SK-N-SH treated with all-trans-retinoic acid at 6 μM for 48 hours (cell line): ENCODE data around the gene GALNT1.

Experiments
- ATAC-seq: fragments of 200-7000 bp; cut with Tn5 transposase; 3 replicates; pipeline ENCODE4 v1.9.1; 2020; ENCODE audit warnings: mild to moderate bottlenecking, moderate library complexity
- ARNTL ChIP-seq: fragments of 450-650 bp; formaldehyde crosslinking; IDR thresholded peaks from 2 replicates; pipeline ENCODE4 v1.5.0; 2020; ENCODE audit warnings: low read depth, mild to moderate bottlenecking, moderate library complexity, borderline replicate concordance
- BACH2 ChIP-seq: fragments of 250-450 bp; sonication (Bioruptor Pico); IDR thresholded peaks from 2 replicates; pipeline ENCODE4 v1.9.0; 2021; ENCODE audit warnings: mild to moderate bottlenecking, borderline replicate concordance
- CREB5 ChIP-seq: fragments of 250-450 bp; sonication (Bioruptor Pico); IDR thresholded peaks from 2 replicates; pipeline ENCODE4 v1.5.1; 2020; ENCODE audit warnings: low read depth, mild to moderate bottlenecking, moderate library complexity
- CSDC2 ChIP-seq: fragments of 250-450 bp; sonication (Bioruptor Pico); IDR thresholded peaks from 2 replicates; pipeline ENCODE4 v1.5.0; 2020; ENCODE audit warnings: mild to moderate bottlenecking, moderate library complexity
- CSRNP3 ChIP-seq: fragments of 250-450 bp; sonication (Bioruptor Pico); IDR thresholded peaks from 2 replicates; pipeline ENCODE4 v1.5.1; 2021; ENCODE audit warnings: mild to moderate bottlenecking, moderate library complexity
- ESRRG ChIP-seq: fragments of 250-450 bp; sonication (Bioruptor Pico); IDR thresholded peaks from 2 replicates; pipeline ENCODE4 v1.6.1; 2021; ENCODE audit warnings: mild to moderate bottlenecking
- GLIS3 ChIP-seq: fragments of 250-450 bp; sonication (Bioruptor Pico); IDR thresholded peaks from 2 replicates; pipeline ENCODE4 v1.5.0; 2020; ENCODE audit warnings: mild to moderate bottlenecking, moderate library complexity
- ISL1 ChIP-seq: fragments of 250-450 bp; sonication (Bioruptor Pico); IDR thresholded peaks from 2 replicates; pipeline ENCODE4 v2.1.2; 2022; ENCODE audit warnings: mild to moderate bottlenecking, moderate library complexity
- OSR1 ChIP-seq: fragments of 250-450 bp; sonication (Bioruptor Pico); IDR thresholded peaks from 2 replicates; pipeline ENCODE4 v1.8.0; 2022; ENCODE audit warnings: moderate library complexity, mild to moderate bottlenecking, inconsistent platforms
- PATZ1 ChIP-seq: fragments of 250-450 bp; sonication (Bioruptor Pico); IDR thresholded peaks from 2 replicates; pipeline ENCODE4 v1.8.0; 2020; ENCODE audit warnings: mild to moderate bottlenecking, moderate library complexity, borderline replicate concordance
- POU6F1 ChIP-seq: fragments of 250-450 bp; sonication (Bioruptor Pico); IDR thresholded peaks from 2 replicates; pipeline ENCODE4 v1.8.0; 2021; ENCODE audit warnings: low read depth, mild to moderate bottlenecking, moderate library complexity, borderline replicate concordance
- PPARA ChIP-seq: fragments of 250-450 bp; sonication (Bioruptor Pico); IDR thresholded peaks from 2 replicates; pipeline ENCODE4 v1.5.0; 2020; ENCODE audit warnings: mild to moderate bottlenecking, borderline replicate concordance
- RARB ChIP-seq: fragments of 250-450 bp; sonication (Bioruptor Pico); IDR thresholded peaks from 2 replicates; pipeline ENCODE4 v1.8.0; 2021; ENCODE audit warnings: mild to moderate bottlenecking, moderate library complexity
- SNAI2 ChIP-seq: fragments of 250-450 bp; sonication (Bioruptor Pico); IDR thresholded peaks from 2 replicates; pipeline ENCODE4 v1.5.0; 2020; ENCODE audit warnings: mild to moderate bottlenecking, moderate library complexity
- TCF4 ChIP-seq: fragments of 250-450 bp; sonication (Bioruptor Pico); IDR thresholded peaks from 2 replicates; pipeline ENCODE4 v1.8.0; 2021; ENCODE audit warnings: mild to moderate bottlenecking, moderate library complexity, borderline replicate concordance
- TOX ChIP-seq: fragments of 250-450 bp; sonication (Bioruptor Pico); IDR thresholded peaks from 2 replicates; pipeline ENCODE4 v1.8.0; 2021; ENCODE audit warnings: mild to moderate bottlenecking, moderate library complexity, borderline replicate concordance
- ZC3H10 ChIP-seq: fragments of 250-450 bp; sonication (Bioruptor Pico); IDR thresholded peaks from 2 replicates; pipeline ENCODE4 v1.5.1; 2021; ENCODE audit warnings: mild to moderate bottlenecking, moderate library complexity
- ZFP3 ChIP-seq: fragments of 250-450 bp; sonication (Bioruptor Pico); IDR thresholded peaks from 2 replicates; pipeline ENCODE4 v1.5.0; 2020; ENCODE audit warnings: mild to moderate bottlenecking, moderate library complexity
- ZFP30 ChIP-seq: fragments of 450-650 bp; formaldehyde crosslinking; IDR thresholded peaks from 2 replicates; pipeline ENCODE4 v1.5.0; 2022; ENCODE audit warnings: mild to moderate bottlenecking, moderate library complexity
- ZNF70 ChIP-seq: fragments of 450-650 bp; formaldehyde crosslinking; IDR thresholded peaks from 2 replicates; pipeline ENCODE4 v1.5.0; 2020; ENCODE audit warnings: mild to moderate bottlenecking, moderate library complexity
- ZNF8 ChIP-seq: fragments of 450-650 bp; formaldehyde crosslinking; IDR thresholded peaks from 2 replicates; pipeline ENCODE4 v1.5.0; 2020; ENCODE audit warnings: mild to moderate bottlenecking, moderate library complexity

Gene GALNT1

GRCh38 chr18:35578481-35578880, 3.1 kb upstream of the GALNT1 start:
- no peak for ATAC-seq

GRCh38 chr18:35578936-35579335, 2.6 kb upstream of the GALNT1 start:
- ATAC-seq: no peak
- TF ChIP-seq ZNF8 (CRISPR knock-in tag) (no peak), ESRRG (CRISPR knock-in tag) (no peak), CSDC2 (CRISPR knock-in tag) (no peak), ISL1 (CRISPR knock-in tag) (no peak), ZFP3 (CRISPR knock-in tag) (no peak), OSR1 (no peak), BACH2 (no peak), ZFP30 (CRISPR knock-in tag) (no peak), ZNF70 (no peak), CSRNP3 (CRISPR knock-in tag) (no peak), POU6F1 (CRISPR knock-in tag) (no peak), TOX (CRISPR knock-in tag) (no peak)

More at GRCh38 chr18:35578481-35578880, 3.1 kb upstream of the GALNT1 start:
- TF ChIP-seq CREB5: no peak
- TF ChIP-seq CSRNP3 (CRISPR knock-in tag): no peak
- TF ChIP-seq ZFP3 (CRISPR knock-in tag): no peak
- TF ChIP-seq ZNF8 (CRISPR knock-in tag): no peak
- TF ChIP-seq OSR1: no peak
- no peak for TF ChIP-seq ZNF70
- no peak for TF ChIP-seq BACH2
- no peak for TF ChIP-seq ARNTL (CRISPR knock-in tag)
- TF ChIP-seq CSDC2 (CRISPR knock-in tag): no peak
- TF ChIP-seq GLIS3 (CRISPR knock-in tag): no peak
- no peak for TF ChIP-seq ISL1 (CRISPR knock-in tag)
- no peak for TF ChIP-seq SNAI2 (CRISPR knock-in tag)

GRCh38 chr18:35580701-35581539, 620 bp upstream of the GALNT1 start:
- TF ChIP-seq SNAI2 (CRISPR knock-in tag) (no peak), ESRRG (CRISPR knock-in tag) (no peak), CSRNP3 (CRISPR knock-in tag) (no peak), TOX (CRISPR knock-in tag) (no peak), PATZ1 (CRISPR knock-in tag) (no peak), RARB (CRISPR knock-in tag) (no peak), ZFP3 (CRISPR knock-in tag) (no peak), BACH2 (no peak), ARNTL (CRISPR knock-in tag) (no peak), TCF4 (CRISPR knock-in tag) (no peak), POU6F1 (CRISPR knock-in tag) (no peak), ISL1 (CRISPR knock-in tag) (no peak), ZNF8 (CRISPR knock-in tag) (no peak), ZC3H10 (CRISPR knock-in tag) (no peak), OSR1 (no peak), CREB5 (no peak), PPARA (CRISPR knock-in tag) (no peak), ZNF70 (no peak)
- ATAC-seq: peak; percentile 92
